GM18858 (cell line): ENCODE measurements around the gene LRRC8D.
"Not testable (repeated sequence)": the region's sequence is repeated elsewhere in the genome, so short reads cannot be mapped to it uniquely, and the experiment has no call there.

Source experiments
- ATAC-seq: cut with Tn5 transposase; IDR thresholded peaks from one replicate; pipeline ENCODE4 v1.9.1; 2021; ENCODE audit not compliant: unreplicated experiment

LRRC8D gene

DNA sequence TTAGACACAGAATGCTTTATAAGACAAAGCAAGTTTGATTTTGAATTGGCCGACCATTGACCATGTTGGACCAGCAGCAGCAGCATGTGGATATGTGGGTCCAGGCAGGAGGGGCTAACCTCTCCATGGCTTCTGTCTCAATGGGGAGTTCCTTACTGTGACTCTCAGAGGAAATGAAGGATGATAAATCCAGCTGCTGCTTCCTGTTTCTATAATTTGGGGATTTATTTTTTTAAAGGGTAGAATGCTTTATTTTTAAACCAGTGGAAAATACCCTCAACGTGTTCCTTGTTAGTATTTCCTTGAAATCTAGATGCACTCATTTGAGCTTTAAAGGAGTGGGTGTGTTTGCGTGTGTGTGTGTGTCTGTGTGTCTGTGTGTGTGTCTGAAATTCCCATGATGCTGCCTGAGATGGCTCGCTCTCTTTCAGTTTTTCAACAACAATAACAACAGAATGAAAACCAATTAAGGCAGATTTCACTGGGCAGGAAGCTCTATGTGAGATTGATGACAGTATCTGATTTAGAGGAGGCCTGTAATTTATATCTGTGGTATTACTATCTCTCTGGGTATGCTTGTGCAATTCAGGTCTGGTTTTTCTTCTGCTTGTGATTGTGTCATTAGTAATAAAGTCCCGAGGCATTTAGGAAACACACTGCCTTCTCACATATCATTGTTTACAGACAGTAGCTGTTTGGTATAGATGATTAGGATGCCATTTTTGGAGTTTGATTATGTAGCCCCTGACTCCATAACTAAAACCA is 88.0 kb downstream of the LRRC8D start:
- no peak for ATAC-seq

DNA sequence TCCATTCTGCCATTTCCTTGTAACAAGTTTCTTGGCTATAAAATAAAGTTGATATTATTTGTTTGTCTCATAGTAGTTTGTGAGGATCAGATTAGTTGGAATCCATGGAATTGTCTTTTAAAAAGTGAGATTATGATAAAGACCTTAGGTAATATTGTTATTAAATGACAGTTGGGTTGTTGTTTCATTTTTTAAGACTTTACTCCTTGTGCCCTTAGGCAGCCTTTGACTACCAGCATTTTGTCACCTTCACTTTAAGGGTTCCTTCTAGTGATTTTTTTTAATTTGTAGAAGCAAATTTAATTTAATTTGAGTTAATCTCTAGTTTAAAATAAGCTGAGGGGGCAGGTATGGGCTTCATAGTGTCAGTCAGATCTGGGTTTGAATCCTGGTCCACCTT is 89.4 kb downstream of the LRRC8D start:
- no peak for ATAC-seq

DNA sequence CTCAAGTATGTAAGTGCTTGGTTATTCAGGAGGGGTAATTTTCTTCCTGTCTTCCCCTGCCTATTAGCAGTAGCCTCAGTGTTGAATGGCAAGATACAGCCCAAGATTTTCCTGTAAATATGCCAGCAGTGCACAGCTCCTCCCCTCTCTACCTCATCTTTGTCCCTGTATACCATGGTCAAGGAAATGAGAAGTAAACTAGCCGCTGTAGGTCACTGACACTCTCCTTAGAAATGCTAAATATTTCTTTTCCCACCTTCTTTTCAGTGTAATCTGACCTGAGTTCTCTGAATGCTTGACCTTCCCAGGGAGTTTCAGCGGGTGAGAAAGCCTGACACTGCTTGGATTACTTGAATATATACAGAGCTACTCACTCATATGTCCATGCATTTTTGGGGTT is 89.9 kb downstream of the LRRC8D start:
- ATAC-seq = no peak

DNA sequence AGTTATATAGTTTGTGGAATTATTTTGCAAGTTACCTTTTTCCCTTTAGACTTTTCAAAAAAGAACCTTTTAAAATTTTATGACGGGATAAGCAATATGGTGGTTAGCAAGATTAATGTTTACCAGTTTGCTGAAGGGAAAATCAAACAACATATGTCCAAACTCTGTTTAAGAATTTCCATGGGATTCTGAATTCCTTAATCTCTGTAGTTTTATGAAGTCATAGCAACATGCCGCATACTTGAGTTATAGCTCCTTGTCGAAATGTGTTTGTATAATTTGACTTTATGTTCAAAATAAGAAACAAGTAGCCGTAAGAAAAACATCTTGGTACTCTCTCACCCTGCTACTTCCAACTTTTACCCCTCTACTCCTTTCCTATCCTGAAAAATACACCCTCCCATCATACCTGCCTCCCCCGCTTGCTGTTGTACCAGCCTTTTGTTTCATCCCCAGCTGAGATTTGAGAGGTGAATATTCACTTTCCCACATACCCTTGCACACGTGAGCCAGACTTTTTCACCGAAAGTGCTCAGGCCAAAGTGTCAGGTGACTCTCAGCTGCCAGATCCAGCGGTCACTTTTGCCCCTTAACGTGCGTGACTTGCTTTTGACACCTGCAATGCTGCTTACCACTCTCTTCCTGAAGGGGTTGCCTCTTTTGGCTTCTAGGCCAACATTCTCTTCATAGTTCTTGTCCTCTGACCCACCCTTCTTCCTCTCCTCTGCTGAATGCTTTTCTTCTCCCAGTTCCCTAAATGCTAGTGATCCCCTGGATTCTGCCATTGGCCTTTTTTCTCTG is 90.6 kb downstream of the LRRC8D start:
- no peak for ATAC-seq

DNA sequence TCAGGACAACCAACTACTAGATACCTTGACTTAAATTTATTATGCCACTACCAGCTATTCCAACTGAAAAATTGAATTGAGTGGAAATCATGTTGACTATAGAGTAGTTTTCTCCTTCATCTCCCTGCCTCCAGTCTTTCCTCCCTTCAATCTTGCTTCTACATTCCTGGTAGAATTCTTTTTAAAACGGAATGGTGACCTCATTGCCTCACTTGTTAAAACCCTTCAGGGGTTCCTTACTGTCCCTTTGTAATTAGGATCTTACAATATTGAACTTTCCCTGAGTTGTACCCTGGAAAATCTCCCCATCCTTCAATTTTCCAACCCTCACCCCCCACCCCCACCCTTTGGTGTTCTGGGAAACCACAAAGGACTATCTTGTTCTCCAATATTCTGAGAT is 91.2 kb downstream of the LRRC8D start:
- ATAC-seq = no peak

DNA sequence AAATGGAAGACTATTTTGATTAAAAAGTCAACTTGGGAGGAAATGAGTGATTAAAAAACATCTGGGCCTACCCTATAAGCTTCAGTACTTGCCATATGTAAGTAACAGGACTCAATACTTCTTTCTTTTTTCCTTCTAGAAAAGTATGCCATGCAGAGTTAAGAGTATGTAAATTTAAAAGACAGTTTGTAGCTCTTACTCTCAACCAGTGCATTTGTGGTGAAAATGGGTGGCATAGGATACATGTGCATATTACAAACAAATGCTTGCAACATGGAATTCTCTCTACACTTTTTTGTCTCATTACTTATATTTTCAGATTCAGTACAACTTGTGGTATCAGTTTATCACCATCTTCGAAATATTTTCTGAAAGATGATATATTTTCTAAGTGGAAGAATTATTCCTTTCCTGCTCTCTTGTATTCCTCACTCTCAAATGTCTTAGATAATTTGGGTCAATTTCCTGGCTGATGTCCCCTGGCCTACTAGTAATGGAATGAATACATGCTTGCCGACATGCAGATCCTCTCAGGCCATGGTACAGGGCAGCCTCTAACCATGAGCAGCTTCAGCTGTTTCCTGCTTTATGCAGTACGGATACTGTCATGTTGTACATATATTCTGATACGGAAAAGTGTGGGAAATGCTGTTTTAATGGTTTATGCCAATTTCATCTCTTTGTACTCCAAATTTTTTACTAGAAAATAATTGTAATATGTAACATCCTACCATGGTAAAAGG is 92.7 kb downstream of the LRRC8D start:
- ATAC-seq = no peak

DNA sequence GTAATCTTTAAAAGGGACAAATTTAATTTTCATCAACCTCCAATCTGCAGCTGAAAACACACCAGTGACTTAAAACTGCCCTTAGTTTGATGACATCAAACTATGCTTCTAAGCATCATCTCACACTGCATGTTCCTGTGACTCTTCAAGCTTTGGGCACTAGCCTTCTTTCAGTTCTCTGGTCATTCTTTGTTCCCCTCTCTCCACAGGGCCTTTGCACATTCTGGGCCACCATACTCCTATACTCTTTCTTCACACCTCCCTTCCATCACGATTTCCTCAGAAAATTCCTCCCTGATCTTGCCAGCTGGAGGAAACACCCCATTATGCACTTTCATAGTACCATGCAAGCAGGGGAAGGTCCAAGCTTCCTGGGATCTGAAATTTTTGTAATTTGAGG is 96.5 kb downstream of the LRRC8D start:
- ATAC-seq = no peak

DNA sequence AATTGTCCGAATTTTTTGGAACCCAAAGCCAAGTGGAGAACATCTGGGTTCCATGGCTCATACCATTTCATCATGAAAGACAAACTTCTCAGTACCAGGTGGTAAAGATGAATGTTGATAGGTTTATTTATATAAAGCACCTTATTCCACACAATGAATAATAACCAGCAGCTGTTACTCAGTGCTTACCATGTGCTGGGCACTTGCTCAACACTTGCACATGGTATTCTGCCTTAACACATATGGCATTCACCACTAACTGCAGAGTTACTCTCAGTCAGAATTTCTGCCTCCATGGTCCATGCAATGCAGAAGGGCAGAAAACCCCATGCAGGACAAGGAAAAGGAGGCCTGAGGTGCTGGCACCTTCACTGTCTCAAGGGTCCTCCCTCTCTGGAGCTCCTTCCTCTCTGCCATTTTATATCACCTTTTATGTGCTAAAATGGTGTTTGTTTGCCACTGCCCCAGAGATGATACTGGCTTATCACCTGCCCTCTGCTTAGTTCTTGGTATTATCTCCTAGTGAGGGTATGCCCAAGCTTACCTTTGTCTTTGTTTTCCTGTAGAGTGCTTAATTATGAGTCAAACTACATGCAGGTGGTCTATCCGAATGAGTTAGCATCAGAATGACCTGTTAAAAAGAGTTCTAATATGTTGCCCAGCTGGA is 97.4 kb downstream of the LRRC8D start:
- ATAC-seq = no peak

DNA sequence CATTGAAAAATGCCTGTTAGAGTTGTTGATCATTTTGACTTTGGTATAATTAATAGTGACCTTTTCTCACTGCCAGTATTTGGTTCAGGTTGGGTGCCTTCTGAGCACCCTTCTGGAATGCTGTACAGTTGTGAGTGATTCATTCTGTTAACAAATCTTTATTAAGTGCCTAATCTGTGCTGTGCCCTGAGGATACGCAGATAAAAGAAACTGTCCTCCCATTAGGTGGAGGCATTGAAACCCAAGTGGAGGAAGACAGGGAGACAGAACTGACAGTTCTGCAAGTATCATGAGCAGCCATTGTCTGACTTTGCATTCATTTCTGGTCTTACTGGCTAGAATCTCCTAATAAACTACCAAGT is 97.9 kb downstream of the LRRC8D start:
- ATAC-seq = no peak

DNA sequence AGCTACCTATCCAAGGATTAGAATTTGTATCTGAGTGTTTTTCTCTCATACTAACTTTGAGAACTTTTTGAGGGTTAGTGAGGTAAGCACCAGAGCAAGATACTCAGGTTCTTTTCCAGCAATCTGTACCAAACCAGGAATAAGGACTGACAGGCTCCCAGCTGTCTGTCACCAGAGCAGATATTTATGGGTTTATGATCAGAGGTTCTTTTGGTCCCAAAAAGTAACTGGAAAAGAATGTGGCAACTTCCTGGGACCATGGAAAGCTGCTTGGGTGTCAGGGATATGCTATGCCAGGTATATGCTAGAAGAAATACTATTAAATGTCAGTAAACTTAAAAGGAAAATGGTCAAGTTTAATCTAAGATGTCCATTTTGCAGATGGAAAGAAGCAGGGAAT is 98.3 kb downstream of the LRRC8D start:
- ATAC-seq = no peak

DNA sequence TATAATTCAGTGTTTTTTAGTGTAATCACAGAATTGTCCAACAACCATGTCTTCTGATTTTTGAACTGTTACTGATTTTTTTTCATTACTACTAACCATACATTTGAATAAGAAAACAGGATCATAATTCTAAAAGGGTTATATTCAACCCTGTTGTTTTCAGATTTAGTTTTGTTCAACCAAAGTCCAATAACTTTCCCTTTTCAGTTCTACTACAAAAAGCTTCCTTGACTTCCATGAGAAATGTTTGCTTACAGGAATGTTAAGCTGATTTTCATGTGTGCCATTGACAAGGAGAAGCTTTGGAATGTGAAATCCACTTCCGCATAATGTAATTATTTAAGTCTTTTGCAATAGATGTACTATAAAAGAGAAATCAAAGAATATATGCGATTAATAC is 102.1 kb downstream of the LRRC8D start:
- ATAC-seq = no peak

DNA sequence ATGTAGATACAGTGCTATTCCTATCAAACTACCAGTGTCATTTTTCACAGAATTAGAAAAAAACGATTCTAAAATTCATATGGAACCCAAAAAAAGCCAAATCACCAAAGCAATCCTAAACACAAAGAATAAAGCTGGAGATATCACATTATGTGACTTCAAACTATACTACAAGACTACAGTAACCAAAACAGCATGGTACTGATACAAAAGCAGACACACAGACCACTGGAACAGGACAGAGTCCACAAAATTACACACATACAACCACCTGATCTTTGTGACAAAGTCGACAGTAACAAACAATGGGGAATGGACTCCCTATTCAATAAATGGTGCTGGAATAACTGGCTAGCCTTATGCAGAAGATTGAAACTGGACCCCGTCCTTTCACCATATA is 102.7 kb downstream of the LRRC8D start:
- no peak for ATAC-seq

DNA sequence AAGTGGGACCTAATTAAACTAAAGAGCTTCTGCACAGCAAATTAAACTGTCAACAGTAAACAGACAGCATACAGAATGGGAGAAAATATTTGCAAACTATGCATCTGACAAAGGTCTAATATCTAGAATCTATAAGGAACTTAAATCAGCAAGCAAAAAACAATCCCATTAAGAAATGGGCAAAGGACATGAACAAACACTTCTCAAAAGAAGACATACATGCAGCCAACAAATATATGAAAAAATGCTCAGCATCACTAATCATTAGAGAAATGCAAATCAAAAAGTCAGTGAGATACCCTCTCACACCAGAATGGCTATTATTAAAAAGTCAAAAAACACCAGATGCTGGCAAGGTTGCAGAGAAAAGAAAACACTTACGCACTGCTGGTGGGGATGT is 103.2 kb downstream of the LRRC8D start:
- not testable (repeated sequence) for ATAC-seq

DNA sequence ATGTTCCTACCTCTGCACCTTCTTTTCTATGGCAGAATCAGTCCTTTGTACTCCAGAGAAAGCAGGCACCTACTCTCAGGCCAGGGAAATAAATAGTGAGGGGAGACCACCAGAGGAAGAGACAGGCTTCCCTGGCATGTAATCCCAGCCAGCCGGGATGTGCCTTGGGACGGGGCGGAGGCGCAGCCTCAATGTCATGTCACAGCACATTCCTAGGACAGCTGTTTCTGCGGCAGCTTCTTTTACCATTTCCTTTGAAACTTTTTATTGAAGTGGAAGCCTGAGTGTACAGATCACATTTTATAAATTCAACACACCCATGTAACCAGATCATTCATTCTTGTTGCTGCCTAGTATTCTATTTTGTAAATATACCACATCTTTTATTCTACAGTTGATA is 106.2 kb downstream of the LRRC8D start:
- ATAC-seq = no peak

DNA sequence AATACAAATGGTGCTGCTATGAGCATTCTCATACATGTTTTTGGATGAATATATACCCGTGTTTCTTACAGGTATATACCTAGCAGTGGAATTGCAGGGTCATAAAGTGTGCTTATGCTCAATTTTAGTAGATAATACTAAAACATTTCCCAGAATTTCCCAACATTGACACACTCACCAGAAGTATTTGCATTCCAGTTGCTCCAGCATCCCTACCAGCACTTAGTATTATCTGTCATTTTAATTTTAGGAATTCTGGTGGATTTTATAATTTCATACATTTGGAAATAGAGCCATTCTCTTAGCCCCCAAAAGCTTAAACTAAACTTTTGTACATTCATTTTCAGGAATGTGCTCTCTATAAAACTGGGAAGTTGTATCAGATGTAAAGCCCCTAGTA is 106.6 kb downstream of the LRRC8D start:
- ATAC-seq = no peak

DNA sequence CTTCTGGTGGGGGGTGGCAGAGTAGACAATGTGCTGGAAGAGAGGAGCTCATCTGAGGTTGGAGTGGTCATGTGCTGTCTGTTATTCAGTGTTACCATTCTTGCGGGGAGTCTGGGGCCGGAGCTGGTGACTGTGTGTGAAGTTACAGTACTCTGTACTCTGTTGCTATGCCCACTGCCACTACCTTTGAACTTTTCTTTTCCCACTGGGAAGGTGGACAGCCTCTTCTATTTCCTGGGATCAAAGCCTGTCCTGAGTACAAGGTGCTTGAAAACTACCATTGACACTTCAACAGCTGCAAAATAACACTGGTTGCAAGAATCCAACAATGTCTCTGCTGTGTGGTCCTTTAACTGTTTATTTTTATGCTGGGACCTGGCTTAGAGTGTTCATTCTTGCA is 107.7 kb downstream of the LRRC8D start:
- ATAC-seq = no peak

DNA sequence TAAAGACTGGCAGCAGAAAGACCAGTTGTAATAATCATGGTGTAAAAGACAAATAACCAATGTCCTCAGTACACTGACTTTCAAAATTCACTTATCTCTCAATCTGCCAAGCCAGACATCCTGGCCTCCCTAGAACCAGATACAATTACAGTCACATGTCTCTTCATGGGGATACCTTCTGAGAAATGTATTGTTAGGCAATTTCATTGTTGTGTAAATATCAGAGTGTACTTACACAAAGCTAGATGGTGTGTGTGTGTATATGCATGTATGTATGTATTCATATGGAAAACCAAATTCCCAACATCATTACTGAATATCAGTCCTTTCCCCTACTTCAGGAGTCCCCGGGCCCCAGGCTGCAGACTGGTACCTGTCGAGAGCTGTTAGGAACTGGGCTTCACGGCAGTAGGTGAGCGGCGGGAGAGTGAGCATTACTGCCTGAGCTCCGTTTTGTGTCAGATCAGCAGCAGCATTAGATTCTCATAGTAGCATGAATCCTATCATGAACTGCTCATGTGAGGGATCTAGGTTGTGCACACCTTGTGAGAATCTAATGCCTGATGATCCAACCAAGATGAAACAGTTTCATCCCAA is 108.7 kb downstream of the LRRC8D start:
- ATAC-seq = no peak

DNA sequence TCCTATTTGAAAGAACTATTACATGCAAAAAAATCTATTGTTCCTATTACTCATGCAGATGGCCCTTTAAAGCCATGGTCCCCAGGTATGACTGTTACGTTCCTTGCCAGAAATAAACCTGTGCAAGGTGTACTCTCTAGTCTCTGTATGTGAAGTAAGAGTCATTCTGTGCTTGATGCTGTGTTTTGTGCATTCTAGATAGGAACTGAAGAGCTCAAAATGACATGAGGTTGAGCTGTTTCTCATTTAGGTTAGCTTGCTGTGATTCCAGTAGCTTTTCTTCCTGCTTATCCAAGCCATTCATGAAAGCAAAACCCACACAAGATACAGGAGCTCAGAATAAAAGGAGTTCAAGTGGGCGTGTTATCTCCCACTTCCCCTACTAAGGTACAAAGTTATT is 109.7 kb downstream of the LRRC8D start:
- ATAC-seq = no peak

DNA sequence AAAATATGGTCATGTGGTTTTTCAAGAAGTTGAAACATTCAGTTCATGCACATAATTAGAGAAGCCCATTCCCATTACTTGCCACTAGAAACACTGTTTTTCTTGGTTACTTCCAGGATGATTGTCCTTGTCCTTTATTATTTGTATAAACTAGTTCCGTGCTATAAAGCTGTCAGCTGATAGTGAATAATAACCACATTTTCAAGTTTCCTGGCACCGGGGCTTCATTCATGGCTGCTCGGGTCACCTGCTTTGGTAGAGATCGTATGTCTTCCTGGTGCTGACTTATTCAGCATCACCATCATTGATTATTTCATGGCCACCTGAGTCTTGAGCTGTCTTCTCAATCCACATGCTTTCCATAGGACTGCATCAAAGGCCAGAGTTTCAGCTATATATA is 111.1 kb downstream of the LRRC8D start:
- ATAC-seq = no peak

DNA sequence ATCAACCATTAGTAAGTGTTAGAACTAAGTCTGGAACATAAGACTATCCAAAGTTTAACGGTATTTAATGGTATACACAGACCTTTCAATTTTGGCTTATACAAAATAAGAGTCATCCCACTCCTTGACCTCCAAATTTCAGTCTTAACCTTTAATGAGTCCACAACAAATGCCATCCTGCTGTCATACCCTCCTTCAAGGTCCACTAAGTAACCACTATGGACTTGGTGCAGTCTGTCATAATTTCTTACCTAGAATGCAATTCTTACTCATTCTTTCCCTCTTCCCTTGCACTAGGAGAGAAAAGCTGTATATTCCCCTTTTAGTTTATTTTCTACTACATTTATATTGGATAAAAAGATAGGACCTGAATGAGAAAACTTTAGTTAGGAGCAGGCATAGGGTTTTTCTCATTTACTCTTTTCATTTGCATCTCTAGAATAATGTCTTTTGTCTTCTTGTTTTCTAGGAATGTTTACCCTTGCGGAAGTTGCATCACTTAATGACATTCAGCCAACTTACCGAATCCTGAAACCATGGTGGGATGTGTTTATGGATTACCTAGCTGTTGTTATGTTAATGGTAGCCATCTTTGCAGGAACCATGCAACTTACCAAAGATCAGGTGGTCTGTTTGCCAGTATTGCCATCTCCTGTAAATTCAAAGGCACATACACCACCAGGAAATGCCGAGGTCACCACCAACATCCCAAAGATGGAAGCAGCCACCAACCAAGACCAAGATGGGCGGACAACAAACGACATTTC is 111.9 kb downstream of the LRRC8D start:
- no peak for ATAC-seq
